Gastrocnemius medialis (tissue), 4 donors: ENCODE measurements around the gene LHCGR.

Experiments
- CTCF ChIP-seq, 5 experiments: fragments of 450-650 bp in 3 of 5; fragments of 200-600 bp in 2 of 5; sonication (generic) in 2 of 5; IDR thresholded peaks in 4 of 5; conservative IDR thresholded peaks in 1 of 5; 1 replicate in 4 of 5; 2 replicates in 1 of 5; pipeline ENCODE4 v1.5.1; 2016 to 2019; ENCODE audit warnings: antibody characterized with exemption in 5 of 5, mild to moderate bottlenecking in 3 of 5, moderate library complexity in 3 of 5
- POLR2A ChIP-seq, 2 donors: fragments of 450-650 bp; IDR thresholded peaks; one replicate each; pipeline ENCODE4 v1.6.1; 2017; ENCODE audit warnings: antibody characterized with exemption in 2 of 2, mild to moderate bottlenecking in 2 of 2, moderate library complexity in 2 of 2

- no peak for TF ChIP-seq CTCF (IDR thresholded peaks at IDR 0.05 in 4 of 5, conservative IDR thresholded peaks at IDR 0.05 in 1 of 5)
- no peak for TF ChIP-seq POLR2A (IDR thresholded peaks at IDR 0.05)
Observed at GRCh38 chr2:48738806-48739205, 16.7 kb downstream of the LHCGR start.
